H7 (cell line): Measurements from ENCODE around the gene DCLRE1B. TPM values are rescaled to one million over a fixed set of nuclear protein-coding genes. Genes with fewer than 3 reads are reported as not detected.

Experiments
- DNase-seq: peaks from one replicate; pipeline ENCODE4 v3.0.0; 2012
- H3K27me3 ChIP-seq: 2 replicates; pipeline ENCODE4 v1.6.0; 2011; ENCODE audit warnings: mild to moderate bottlenecking, low read length; ENCODE audit not compliant: control insufficient read depth, insufficient read depth
- H3K36me3 ChIP-seq: replicated peaks from 2 replicates; pipeline ENCODE4 v1.5.1; 2011; ENCODE audit warnings: low read length; ENCODE audit not compliant: control insufficient read depth, insufficient read depth
- H3K4me3 ChIP-seq: 2 replicates; pipeline ENCODE4 v1.5.1; 2011; ENCODE audit warnings: low read depth, mild to moderate bottlenecking, control low read depth, low read length, moderate library complexity; ENCODE audit not compliant: insufficient read depth
- total RNA-seq: library from RNA; depleted of rRNA; stranded (reverse); fragments of >200 nt; shearing (Covaris generic); gene quantifications from 2 replicates; pipeline ENCODE4 v1.2.3, GENCODE V29; 2014

The DCLRE1B gene
- total RNA-seq, 1 experiment from 2014 or later, result 16.6 TPM

- Histone ChIP-seq H3K27me3 (no peaks in the 10 kb centered on the region), H3K4me3 (no peak overlapping the region), H3K36me3 (peaks cover 3% of the 10 kb centered on the region)
- DNase-seq, result no peak
Measured at GRCh38 chr1:113899111-113899510, 6.0 kb upstream of the DCLRE1B start.

GRCh38 chr1:113901191-113901590, 3.9 kb upstream of the DCLRE1B start:
- Histone ChIP-seq H3K27me3 (no peaks in the 10 kb centered on the region), H3K36me3 (peaks cover 3% of the 10 kb centered on the region), H3K4me3 (no peak overlapping the region)
- DNase-seq, result no peak

GRCh38 chr1:113903501-113904292, 1.4 kb upstream of the DCLRE1B start:
- Histone ChIP-seq H3K4me3 (peak overlapping the region; percentile 97), H3K27me3 (no peaks in the 10 kb centered on the region), H3K36me3 (peaks cover 6% of the 10 kb centered on the region)
- no peak for DNase-seq

- peaks cover 7% of the 10 kb centered on the region for H3K36me3 ChIP-seq
- peak; percentile 71 for DNase-seq
- no peaks in the 10 kb centered on the region for H3K27me3 ChIP-seq
Measured at GRCh38 chr1:113904293-113904673, 843 bp upstream of the DCLRE1B start.

GRCh38 chr1:113905435-113905861, 322 bp downstream of the DCLRE1B start:
- DNase-seq, result peak; percentile 86
- no peaks in the 10 kb centered on the region for H3K27me3 ChIP-seq
- peak overlapping the region; percentile 97 for H3K4me3 ChIP-seq
- peaks cover 5% of the 10 kb centered on the region for H3K36me3 ChIP-seq

More at GRCh38 chr1:113904293-113904673, 843 bp upstream of the DCLRE1B start:
- peak overlapping the region; percentile 97 for H3K4me3 ChIP-seq

GRCh38 chr1:113912594-113913311, 7.6 kb downstream of the DCLRE1B start:
- Histone ChIP-seq H3K27me3 (no peaks in the 10 kb centered on the region), H3K36me3 (peaks cover 12% of the 10 kb centered on the region), H3K4me3 (no peak overlapping the region)
- no peak for DNase-seq

- Histone ChIP-seq H3K36me3 (peaks cover 9% of the 10 kb centered on the region), H3K4me3 (no peak overlapping the region), H3K27me3 (no peaks in the 10 kb centered on the region)
- no peak for DNase-seq
Measured at GRCh38 chr1:113913312-113913668, 8.2 kb downstream of the DCLRE1B start.

GRCh38 chr1:113913887-113914664, 8.9 kb downstream of the DCLRE1B start:
- Histone ChIP-seq H3K4me3 (no peak overlapping the region), H3K36me3 (peaks cover 7% of the 10 kb centered on the region), H3K27me3 (no peaks in the 10 kb centered on the region)
- DNase-seq, result no peak

GRCh38 chr1:113916974-113917373, 11.8 kb downstream of the DCLRE1B start:
- Histone ChIP-seq H3K27me3 (no peaks in the 10 kb centered on the region; the same call in 1 of the 2 replicates), H3K4me3 (no peak overlapping the region), H3K36me3 (peaks cover 2% of the 10 kb centered on the region)
- DNase-seq, result no peak

GRCh38 chr1:113917400-113918082, 12.4 kb downstream of the DCLRE1B start:
- Histone ChIP-seq H3K27me3 (no peaks in the 10 kb centered on the region; the same call in 1 of the 2 replicates), H3K36me3 (no peaks in the 10 kb centered on the region), H3K4me3 (no peak overlapping the region)
- DNase-seq, result no peak

- H3K27me3 ChIP-seq, result no peaks in the 10 kb centered on the region; the same call in 1 of the 2 replicates
- H3K4me3 ChIP-seq, result no peak overlapping the region
- no peaks in the 10 kb centered on the region for H3K36me3 ChIP-seq
- no peak for DNase-seq
Measured at GRCh38 chr1:113918243-113918642, 13.1 kb downstream of the DCLRE1B start.

GRCh38 chr1:113922957-113923356, 17.8 kb downstream of the DCLRE1B start:
- no peak for DNase-seq
- no peaks in the 10 kb centered on the region for H3K36me3 ChIP-seq

GRCh38 chr1:113924473-113924872, 19.3 kb downstream of the DCLRE1B start:
- no peak for DNase-seq
- H3K4me3 ChIP-seq, result no peak overlapping the region
- H3K36me3 ChIP-seq, result no peaks in the 10 kb centered on the region
- H3K27me3 ChIP-seq, result peaks cover 1% of the 10 kb centered on the region; the same call in 1 of the 2 replicates

More at GRCh38 chr1:113922957-113923356, 17.8 kb downstream of the DCLRE1B start:
- Histone ChIP-seq H3K27me3 (no peaks in the 10 kb centered on the region; the same call in 1 of the 2 replicates), H3K4me3 (no peak overlapping the region)
